Endometrial microvascular endothelial cells (primary cell): ENCODE results near the gene ODC1. TPM values are rescaled to one million over a fixed set of nuclear protein-coding genes. Genes with fewer than 3 reads are reported as not detected.

Experiments used
- in situ Hi-C: cut with HindIII; loops from 2 replicates; pipeline ENCODE4 v1.10.0; 2017; ENCODE audit warnings: low sequenced_read_pairs, low pct_unique_long_range_greater_than_20kb; ENCODE audit errors: inconsistent ontology term
- total RNA-seq: library from RNA; depleted of rRNA; stranded (reverse); fragments of >200 nt; gene quantifications from one replicate; pipeline ENCODE4 v1.2.3, GENCODE V29; 2015; ENCODE audit errors: inconsistent ontology term

ODC1 gene
- total RNA-seq, 1 donor from 2014 or later, result 257 TPM

DNA sequence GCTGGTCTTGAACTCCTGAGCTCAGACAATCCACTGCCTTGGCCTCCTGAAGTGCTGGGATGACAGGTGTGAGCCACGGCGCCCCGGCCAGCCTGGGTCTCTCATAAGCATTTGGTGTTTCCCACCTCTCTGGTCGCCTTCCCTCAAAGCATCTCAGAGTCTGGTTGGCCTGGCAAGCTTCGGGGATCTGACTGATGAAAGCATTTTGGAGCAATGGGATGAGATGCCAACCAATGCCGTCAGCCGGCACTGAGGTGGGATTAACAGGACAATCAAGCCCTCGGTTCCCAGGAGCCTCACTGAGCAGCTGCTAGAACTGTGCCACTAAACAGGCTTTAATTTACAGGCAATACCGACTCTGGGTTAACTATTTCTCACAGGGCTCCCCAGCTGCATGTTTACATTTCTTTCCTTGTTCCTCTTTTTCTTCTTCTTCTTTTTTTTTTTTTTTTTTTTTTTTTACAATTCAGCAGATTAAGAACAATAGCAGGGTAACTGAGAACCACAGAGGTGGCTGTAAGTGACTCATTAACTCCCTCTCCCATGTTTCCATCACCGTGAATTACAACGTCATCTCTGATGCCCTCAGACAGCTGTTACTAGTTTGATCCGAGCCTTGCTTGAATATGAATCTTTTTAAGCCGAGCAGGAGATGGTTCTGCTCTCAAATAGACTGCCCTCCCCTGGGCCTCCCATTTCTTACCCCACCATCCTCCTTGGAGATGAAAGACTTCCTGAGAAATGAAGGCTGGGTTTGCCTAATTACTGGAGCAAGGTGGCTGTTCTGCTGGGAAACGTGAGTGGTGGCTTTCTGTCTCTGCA is 37.9 kb downstream of the ODC1 start:
- in situ Hi-C loops, result no loop called here

DNA sequence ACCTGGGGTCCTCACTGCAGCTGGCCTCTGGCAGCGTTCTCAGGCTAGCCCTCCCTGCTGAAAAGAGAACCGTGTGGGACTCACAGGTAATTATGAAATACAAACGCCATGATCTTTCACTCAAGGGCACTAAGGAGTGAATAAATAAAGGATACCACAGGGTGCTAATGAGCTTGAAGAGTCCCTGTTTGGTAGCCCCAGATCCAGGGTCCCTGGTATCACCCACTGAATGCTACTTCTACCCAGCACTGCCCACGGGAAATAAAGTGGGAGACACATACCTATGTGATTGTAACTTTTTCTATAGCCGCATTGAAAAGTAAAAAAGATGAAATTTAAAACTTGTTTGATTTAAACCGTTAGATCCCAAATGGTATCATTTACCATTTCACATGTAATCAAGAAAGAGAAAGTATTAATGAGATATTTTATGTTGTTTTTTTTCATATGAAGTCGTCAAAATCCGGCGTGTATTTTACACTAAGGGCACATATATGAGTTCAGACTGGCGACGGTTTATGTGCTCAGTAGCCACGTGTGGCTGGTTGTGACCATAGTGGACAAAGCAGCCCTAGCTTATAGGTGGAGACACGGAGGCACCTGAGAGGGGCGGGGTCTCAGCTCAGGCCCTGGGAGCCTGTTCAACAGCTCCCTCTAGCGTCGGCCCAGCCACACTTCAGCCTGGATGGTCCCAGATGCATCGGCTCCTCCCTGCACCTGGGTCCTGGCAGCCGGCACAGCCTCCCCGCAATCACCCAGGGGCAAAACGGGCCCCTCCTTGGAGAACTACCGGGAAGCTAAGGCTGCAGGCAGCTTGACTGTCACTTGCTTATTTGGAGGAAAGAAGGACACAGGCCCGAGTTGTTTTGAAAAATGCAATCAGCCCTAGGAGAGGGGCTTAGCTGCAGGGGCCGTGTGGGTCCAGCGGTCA is 39.2 kb downstream of the ODC1 start:
- in situ Hi-C loops, result no loop called here

DNA sequence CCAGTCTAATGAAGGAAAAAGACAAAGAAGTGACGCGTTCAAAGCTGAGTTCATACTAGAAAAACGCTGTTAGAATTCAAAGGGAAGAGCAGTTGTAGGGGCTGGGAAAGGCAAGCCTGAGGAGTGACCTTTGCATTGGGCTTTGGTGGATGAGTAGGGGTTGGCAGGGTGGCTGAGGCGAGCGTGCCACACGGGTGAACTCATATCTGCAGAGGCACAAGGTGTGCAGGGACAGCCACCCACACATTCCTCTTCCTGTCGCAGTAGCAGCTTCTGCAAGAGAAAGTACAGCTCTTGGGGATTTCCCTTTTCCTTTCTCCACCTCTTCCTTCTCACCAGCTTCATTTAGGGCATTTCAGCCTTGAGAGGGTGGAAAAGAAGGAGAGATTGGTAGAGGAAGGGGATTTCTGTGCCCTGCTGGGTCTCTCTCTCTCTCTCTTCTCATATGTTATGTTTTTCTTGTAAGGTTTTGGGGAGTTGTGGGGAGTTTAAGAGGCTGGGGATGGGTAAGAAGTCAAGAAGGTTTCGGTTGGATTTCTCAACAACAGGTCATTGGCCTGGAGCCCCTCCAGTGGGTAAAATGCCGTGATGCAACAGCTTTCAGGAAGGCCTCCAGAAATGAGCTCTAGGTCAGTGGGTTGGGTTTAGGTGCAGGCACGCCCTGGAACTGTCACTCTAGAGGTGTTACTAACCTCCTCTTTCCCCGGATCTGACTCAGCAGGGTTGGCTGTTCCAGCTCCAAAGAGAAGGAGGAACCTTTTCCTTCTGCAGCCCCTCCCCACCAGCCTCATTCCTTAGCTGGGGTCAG is 40.1 kb downstream of the ODC1 start:
- in situ Hi-C loops, result no loop called here

DNA sequence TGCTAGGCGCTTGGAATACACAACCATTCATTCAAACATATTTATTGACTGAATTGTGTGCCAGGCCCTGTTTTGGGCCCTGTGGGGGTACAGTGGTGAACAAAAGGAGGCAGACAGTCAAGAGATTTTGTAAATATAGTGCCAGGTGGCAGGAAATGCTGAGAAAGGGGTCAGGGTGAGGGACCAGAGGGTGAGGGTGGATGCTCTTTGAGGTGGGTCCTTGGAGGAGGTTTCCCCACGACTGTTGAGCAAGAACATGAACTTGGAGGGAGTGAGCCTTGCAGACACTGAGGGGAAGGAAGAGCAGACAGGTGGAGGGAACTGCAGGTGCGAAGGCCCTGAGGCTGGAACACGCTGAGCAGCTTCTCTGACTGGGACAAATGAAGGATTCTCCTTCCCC is 40.7 kb downstream of the ODC1 start:
- in situ Hi-C loops, result no loop called here

DNA sequence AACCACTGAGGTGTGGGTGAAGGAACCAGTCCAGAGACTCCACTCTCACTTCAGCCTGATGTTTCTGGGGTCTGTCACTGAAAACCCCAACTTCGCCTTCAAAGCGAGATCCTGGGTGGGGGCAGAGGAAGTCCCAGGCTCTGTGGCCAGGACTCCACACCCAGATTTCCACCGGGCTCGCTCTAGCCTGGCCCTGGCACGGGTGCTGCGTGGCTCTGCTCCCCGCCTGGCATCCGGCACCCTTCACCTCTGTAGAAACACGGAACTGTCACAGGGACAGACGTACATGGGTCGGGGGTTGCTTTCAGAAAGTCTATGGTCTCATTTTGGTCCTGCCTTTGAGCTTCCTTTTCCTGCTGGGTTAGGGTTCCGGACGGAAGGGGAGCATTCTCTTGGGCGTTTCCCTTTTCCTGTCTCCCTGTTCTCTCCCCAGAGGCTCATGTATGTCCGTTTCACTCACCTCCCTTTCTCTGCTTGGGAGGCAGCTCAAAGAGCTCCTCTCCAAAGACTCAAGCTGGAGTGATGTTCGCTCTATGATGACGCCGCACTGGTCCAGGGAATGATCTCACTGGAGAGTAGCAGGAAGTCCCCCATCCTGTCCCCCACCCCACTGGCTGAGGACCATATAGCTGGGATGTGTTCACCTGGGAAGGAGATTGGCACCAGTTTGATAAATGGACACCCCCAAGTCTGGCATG is 41.5 kb downstream of the ODC1 start:
- in situ Hi-C loops, result no loop called here

DNA sequence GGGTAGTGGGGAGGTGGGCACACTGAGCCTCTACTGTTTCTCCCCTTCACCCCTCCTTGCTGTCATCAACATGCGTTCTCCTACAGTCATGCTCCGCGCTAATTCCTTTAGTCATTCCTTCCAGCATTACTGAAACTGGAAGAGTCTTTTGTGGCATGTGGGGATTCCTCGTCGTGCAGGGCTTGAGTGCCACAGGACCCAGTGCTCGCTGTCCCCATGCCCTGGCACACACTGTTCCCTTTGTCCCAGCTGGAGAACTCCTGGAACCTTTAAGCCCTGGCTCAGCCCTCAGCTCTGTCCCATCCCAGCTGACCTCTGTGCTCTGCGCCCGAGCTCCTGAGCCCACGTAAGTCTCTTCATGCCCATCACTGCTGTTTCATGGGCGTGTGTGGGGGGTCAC is 42.1 kb downstream of the ODC1 start:
- in situ Hi-C loops, result no loop called here

DNA sequence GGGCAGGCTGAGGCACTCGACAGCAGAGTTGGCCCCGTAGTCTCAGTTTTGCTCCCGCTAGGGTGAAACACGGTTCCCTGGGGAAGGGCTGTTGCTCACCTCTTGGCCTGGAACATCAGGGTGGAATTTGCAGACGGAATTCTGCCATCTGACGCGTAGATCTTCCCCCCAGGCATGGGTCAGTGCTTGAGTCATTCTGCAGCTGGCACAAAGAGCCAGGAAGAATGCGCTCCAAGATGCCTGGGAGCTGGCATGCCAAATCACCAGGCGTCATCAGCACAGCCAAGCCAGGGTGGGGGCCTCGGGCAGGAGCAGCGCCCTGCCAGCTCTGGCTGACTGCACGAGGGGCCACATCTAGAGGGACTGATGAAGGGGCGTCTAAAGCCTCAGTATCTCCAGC is 42.7 kb downstream of the ODC1 start:
- in situ Hi-C loops, result no loop called here

DNA sequence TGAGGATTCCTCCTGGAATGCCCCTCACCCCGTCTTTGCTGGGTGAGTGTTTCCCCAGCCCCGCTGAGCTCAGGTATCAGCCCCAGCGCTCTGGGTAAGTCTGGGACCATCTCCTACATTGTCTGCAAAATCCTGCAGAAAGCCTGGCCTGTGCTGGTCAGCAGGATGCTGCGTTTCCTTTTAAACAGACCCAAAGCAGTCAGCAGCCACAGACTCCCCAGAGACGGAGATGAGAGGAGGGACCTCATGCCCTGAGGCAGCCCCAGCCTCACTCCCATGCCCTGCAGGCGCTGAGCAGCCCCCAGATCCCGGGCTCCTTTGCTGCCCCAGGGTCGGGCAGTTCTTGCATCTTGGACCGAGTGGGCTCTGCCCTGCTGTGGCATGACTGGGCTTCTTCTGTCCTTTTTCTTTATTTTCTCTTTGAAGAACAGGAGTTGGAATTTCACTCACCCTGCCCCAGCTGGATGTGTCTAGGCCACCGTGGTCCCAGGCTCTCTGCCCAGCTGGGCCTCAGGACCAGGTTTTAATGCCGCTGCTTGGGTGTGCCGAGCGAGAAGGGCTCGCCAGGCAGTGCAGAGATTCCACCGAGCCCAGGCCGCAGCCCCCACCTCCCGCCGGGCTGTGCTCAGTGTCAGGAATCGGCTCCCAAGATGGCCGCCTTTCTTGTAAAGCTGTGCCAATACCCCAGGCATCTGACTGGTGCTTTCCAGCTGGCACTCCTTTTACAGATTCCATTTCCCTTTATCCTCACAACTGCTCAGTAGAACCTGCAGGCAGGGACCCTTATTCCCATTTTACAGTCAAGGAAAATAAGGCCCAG is 43.6 kb downstream of the ODC1 start:
- in situ Hi-C loops, result no loop called here

DNA sequence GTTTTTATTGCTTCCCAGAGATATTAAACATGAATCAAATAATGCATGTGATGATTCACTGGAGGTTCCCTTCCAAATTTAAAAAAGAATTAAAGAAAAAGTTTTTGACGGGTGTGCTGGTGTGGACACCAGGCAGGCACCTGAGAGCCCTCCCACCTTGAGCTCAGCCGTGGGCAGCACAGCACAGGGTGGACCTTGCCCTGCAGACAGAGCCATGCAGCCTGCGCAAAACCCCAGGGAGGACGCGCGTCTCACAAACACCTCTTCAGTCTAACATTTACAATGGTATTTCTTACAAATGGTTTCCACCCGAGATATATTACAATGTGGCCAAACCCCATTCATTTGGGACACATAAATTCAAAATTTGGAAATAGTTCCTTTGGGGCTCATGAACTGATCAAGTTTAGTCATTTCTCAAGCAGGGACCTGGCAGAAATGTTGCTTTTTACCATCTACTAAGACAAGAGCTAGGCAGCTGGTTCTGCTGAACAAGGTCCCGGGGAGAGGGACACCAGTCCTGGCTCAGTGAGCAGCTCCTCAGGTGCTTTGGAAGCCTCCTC is 45.4 kb downstream of the ODC1 start:
- in situ Hi-C loops, result no loop called here

DNA sequence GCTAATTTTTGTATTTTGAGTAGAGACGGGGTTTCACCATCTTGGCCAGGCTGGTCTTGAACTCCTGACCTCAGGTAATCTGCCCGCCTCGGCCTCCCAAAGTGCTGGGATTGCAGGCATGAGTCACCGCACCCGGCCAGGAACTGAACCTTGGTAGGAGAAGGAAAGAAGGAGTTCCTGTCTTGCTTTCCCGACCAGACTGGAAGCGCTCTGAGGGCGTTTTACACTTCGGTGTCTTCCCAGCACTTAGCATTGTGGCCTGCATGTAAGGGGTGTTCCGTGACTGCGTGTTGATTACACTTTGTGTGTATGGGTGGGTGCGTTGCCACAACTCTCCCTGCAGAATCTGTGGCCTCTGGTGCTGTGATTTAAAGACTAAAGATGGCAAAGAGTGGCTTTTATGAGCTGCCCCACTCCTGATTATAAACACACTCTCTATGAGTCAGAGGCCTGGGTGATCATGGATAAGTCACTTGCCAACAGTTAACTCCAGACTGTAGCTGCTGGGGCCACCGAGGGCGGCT is 46.0 kb downstream of the ODC1 start:
- in situ Hi-C loops, result no loop called here

DNA sequence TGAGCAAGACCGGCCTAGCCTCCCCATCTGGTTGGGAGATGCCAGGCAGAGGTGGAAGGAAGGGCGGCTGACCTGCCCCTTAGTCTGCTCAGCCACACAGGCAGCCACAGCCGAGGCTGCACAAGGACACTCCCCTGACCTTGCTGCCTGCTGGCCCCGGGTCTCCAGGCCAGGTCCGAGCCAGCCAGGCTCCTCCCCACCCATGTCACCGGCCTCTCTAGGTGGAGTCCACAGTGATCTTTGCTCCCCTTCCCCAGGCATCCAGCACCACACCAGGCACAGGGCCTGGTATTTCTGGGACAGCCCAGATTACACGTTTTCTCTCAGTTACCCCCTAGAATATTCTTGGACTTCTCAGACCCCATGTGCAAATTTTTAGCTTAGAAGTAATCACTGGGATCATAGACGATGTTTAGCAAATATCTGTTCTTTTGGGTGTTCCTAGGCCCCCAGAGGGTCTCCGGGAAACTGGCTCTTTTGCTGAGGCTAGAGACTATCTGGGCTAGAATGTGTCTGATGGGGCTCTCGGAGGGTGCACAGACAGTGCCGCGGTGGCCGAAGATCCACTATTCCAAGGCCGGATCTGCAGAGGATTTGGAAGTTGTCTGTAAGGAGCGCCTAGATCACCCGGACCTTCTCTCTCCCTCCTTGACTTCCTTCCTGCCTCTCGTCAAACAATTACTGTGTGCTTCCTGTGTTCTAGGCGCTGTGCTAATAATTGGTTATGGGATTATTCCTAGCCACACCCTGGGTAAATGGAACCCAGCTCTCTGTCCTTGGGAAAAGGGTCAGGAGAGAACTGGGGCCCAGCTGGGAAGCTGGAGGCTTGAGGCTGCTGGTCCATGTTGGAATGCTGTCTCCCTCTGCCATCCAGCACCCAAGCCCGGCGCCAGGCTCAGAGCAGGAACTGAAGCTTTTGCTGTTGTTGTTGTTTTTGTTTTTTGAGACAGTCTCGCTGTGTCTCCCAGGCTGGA is 46.9 kb downstream of the ODC1 start:
- in situ Hi-C loops, result no loop called here

DNA sequence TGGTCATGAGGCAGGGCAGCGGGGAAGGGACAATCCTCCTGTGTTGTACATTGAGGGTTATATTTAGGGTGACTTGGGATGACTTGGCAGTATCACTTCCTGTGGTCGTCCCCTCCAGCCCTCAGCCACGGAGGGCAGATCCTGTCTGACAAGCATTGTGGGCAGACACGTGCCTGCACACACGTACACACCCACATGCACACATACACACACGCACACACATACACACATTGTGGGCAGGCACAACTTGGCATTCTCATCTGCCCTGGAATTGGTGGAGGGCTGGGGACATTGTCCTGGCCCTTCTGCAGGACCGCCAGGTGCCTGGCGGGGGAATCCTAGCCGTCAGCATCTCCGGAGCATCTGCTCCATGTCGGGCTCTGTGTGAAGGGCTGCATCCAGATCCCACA is 47.6 kb downstream of the ODC1 start:
- in situ Hi-C loops, result no loop called here

DNA sequence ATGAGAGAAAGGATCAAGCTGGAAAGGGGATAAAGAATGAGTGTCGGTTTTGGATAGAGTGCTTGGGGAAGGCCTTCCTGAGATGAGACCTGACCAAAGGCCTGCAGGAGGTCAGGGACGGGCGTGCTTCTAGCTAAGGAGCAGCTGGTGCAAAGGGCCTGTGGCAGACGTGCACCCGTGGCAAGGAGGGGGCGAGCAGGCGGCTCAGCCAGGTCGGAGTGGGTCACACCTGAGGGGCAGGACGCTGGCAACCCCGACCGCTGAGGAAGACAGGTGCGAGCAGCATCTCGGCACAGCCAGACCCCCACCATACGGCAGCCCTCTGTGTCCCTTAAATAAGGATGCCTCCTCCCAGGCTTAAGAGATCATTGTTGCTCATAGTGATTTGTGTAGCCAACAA is 48.1 kb downstream of the ODC1 start:
- in situ Hi-C loops, result no loop called here

DNA sequence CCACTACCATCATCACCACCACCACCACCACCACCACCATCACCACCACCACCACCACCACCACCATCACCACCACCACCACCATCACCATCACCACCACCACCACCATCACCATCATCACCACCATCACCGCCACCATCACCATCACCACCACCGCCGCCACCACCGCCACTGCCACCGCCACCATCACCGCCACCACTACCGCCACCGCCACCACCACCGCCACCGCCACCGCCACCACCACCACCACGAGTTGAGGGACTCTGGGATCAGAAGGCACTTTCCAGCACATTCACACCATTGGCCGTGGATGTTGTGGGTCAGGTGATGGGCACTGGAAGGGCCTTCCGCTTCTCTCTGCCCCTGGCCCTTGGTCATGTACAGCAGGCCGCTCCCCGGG is 48.8 kb downstream of the ODC1 start:
- in situ Hi-C loops, result no loop called here

DNA sequence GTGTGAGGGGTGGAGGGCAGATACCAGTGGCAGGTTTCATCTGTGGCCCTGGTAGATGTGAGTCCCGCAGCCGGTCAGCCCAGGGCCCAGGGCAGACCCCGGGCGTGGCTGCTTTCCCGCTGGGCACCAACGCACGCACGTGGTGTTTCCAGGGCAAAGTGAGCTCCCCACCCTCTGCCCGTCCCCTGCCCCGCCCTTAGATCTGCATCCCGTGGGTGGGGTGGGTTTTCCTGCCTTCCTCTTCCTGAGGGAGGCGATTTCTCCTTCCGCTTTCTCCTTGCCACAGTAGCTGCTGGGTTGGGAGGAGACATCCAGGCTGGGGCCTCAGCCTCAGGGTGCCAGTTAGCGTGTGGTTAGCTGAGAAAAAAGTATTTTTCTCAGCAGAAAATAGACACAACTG is 49.6 kb downstream of the ODC1 start:
- in situ Hi-C loops, result no loop called here

DNA sequence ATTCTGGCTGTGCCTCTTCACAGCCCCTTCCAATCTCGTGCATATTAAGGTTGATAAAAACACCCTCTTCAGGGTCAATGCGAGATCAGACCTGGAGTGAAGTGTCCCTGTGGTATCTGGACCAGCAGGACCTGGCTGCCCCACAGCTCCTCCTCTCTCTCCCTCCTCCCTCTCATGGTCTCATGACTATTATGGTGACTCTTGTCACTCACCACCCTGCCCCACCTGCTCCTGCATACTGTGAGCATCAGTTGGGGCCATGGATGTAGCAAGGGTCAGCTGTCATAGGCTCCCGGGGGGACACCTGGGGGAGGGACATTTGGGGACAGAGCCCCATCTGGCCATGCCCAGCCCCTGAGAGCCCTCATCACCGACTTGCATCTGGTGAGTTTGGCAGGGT is 50.2 kb downstream of the ODC1 start:
- in situ Hi-C loops, result no loop called here
